K562 (cell line): ENCODE results near the gene PFKP. TPM values are rescaled to one million over a fixed set of nuclear protein-coding genes. Genes with fewer than 3 reads are reported as not detected.

Experiments used
- CTCF ChIP-seq, 3 experiments: IDR thresholded peaks in 2 of 3; conservative IDR thresholded peaks in 1 of 3; 2 replicates each; pipeline ENCODE4 v1.5.1; 2011 to 2012; ENCODE audit warnings: low read length in 3 of 3, mild to moderate bottlenecking in 3 of 3, control low read depth in 2 of 3, improper control_type of control experiment in 1 of 3, inconsistent platforms in 1 of 3, low read depth in 1 of 3, mixed read lengths in 1 of 3, moderate library complexity in 1 of 3; ENCODE audit not compliant: insufficient read depth in 2 of 3
- DPF2 ChIP-seq: fragments of 450-650 bp; IDR thresholded peaks from 2 replicates; pipeline ENCODE4 v1.6.1; 2016
- JUN ChIP-seq, 2 experiments: sonication (generic) in 1 of 2; formaldehyde crosslinking in 1 of 2; IDR thresholded peaks; 2 replicates each; pipeline versions ENCODE4 v1.6.1 to v1.8.0; 2012 to 2022; ENCODE audit warnings: borderline replicate concordance in 2 of 2, mild to moderate bottlenecking in 2 of 2, improper control_type of control experiment in 1 of 2, low read depth in 1 of 2, low read length in 1 of 2, missing genetic modification reagents in 1 of 2
- MAFF ChIP-seq: IDR thresholded peaks from 2 replicates; pipeline ENCODE4 v1.6.1; 2012; ENCODE audit warnings: low read length, improper control_type of control experiment
- SAP30 ChIP-seq: fragments of 200-600 bp; sonication (generic); IDR thresholded peaks from 2 replicates; pipeline ENCODE4 v1.6.1; 2012; ENCODE audit warnings: borderline replicate concordance, low read depth, mild to moderate bottlenecking, moderate library complexity, low read length, control low read depth, inconsistent platforms; ENCODE audit not compliant: insufficient read depth, poor library complexity, severe bottlenecking
- SNIP1 ChIP-seq: fragments of 450-650 bp; IDR thresholded peaks from 2 replicates; pipeline ENCODE4 v1.7.1; 2017; ENCODE audit warnings: low read depth, mild to moderate bottlenecking
- TARDBP ChIP-seq: fragments of 450-650 bp; IDR thresholded peaks from 2 replicates; pipeline ENCODE4 v1.6.1; 2016
- ZNF512 ChIP-seq: IDR thresholded peaks from 2 replicates; pipeline ENCODE4 v1.6.1; 2016; ENCODE audit warnings: missing genetic modification characterization, missing compliant biosample characterization
- polyA plus RNA-seq, 8 experiments: library from polyadenylated mRNA; depleted of rRNA in 4 of 8; stranded (reverse) in 5 of 8; unstranded in 3 of 8; fragments of >200 nt; fragmentation: Nextera tagmentation in 2 of 8; fragmentation: Illumina TruSeq in 1 of 8; extraction: Ambion mirVana in 2 of 8; extraction: Trizol in 1 of 8; gene quantifications; 2 replicates each; pipeline versions ENCODE4 v1.2.1 to v1.2.3, GENCODE V29; 2011 to 2014; ENCODE audit warnings: inconsistent platforms in 1 of 8, missing spikeins in 1 of 8
- total RNA-seq, 7 experiments: library from RNA; depleted of rRNA in 6 of 7; stranded (reverse); fragments of >200 nt in 6 of 7; fragmentation: Illumina TruSeq in 2 of 7; extraction: Trizol in 2 of 7; gene quantifications; 2 replicates each; pipeline versions ENCODE4 v1.2.1 to v1.2.3, GENCODE V29; 2011 to 2021; ENCODE audit warnings: low replicate concordance in 1 of 7

The PFKP gene
- total and polyA plus RNA-seq, 9 of the 15 experiments (the other 6 are each of a cell fraction or from before 2014, with no cell fraction given): 23.5 to 116 (median 62.1) TPM

GRCh38 chr10:3030765-3031164 is 36.6 kb upstream of the PFKP start (continued):
- no peak for TF ChIP-seq JUN (IDR thresholded peaks at IDR 0.05; ENCODE audit: borderline replicate concordance, low read depth, low read length)
- TF ChIP-seq JUN (CRISPR knock-in tag; IDR thresholded peaks at IDR 0.05; ENCODE audit: borderline replicate concordance): no peak
- TF ChIP-seq SAP30: no peak
- no peak for TF ChIP-seq TARDBP
- no peak for TF ChIP-seq ZNF512 (tag)
- TF ChIP-seq DPF2: no peak
- TF ChIP-seq MAFF: no peak
- TF ChIP-seq CTCF (IDR thresholded peaks at IDR 0.05 in 2 of 3, conservative IDR thresholded peaks at IDR 0.05 in 1 of 3; ENCODE audit: insufficient read depth in 2 of 3, low read depth in 1 of 3, low read length in 3 of 3): no peak
- TF ChIP-seq SNIP1: no peak
